ENCODE measurements around the gene PSENEN.

DNA sequence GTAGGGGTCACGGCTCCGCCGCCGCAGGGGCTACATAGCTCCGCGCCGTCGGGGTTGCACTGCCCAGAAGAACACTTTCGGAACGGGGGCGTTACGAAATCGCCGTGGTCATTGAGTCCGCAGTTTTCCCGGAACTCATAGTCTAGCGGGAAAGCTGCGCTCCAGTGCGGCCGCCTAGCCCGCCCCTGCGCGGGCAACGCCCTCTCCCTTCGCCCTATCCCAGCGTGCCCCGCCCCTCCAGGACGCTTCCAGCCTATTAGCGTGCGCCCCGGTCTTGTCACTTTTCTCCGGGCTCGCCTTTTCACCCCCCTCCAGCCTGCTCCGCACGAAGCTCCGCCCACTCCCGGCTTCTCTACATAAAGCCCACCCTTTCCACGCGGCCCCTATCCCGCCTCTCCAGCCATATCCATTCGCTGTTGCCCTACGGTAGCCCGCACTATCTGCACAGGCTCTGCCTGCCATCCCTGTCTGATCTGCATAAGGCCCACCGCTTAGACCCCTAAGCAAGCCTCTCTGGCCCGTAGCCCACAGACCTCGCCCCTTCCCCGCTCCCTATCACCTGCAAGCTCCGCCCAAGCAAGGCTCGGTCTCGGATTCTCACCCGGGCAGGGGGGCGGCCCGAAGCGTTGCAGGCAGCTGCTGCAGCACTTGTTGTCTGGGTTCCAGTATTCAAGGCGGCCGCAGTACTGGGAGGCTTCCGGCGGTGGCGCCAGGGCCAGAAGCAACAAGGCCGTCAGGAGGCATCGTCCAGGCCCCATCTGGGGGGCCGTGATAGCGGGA lies 4.8 kb upstream of the PSENEN start:
- TF ChIP-seq POLR2AphosphoS5 (IDR thresholded peaks at IDR 0.05; ENCODE audit: low read depth, low read length), result peak; percentile 88
- TF ChIP-seq, protein P1, sequence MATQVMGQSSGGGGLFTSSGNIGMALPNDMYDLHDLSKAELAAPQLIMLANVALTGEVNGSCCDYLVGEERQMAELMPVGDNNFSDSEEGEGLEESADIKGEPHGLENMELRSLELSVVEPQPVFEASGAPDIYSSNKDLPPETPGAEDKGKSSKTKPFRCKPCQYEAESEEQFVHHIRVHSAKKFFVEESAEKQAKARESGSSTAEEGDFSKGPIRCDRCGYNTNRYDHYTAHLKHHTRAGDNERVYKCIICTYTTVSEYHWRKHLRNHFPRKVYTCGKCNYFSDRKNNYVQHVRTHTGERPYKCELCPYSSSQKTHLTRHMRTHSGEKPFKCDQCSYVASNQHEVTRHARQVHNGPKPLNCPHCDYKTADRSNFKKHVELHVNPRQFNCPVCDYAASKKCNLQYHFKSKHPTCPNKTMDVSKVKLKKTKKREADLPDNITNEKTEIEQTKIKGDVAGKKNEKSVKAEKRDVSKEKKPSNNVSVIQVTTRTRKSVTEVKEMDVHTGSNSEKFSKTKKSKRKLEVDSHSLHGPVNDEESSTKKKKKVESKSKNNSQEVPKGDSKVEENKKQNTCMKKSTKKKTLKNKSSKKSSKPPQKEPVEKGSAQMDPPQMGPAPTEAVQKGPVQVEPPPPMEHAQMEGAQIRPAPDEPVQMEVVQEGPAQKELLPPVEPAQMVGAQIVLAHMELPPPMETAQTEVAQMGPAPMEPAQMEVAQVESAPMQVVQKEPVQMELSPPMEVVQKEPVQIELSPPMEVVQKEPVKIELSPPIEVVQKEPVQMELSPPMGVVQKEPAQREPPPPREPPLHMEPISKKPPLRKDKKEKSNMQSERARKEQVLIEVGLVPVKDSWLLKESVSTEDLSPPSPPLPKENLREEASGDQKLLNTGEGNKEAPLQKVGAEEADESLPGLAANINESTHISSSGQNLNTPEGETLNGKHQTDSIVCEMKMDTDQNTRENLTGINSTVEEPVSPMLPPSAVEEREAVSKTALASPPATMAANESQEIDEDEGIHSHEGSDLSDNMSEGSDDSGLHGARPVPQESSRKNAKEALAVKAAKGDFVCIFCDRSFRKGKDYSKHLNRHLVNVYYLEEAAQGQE (IDR thresholded peaks at IDR 0.05; ENCODE audit: insufficient read depth in 1 of 2, low read depth in 2 of 2, low read length in 2 of 2), result no peak
- TF ChIP-seq TAF1 (IDR thresholded peaks at IDR 0.05; ENCODE audit: borderline replicate concordance, insufficient read depth, low read length), result peak; percentile 65; the same call in 1 of the 2 replicates
- peak; percentile 85 for TF ChIP-seq FOXP2 (optimal IDR thresholded peaks at IDR 0.05; ENCODE audit: borderline replicate concordance, extremely low read depth, extremely low read length, insufficient read depth)
- TF ChIP-seq SIN3A (IDR thresholded peaks at IDR 0.05; ENCODE audit: borderline replicate concordance, insufficient read depth, low read length), result peak; percentile 65; the same call in 1 of the 2 replicates
